EH (cell line): ENCODE results near the gene LRTM2.
A peak's percentile ranks its signal among the peaks of the same experiment; 100 is the strongest.

Experiments used
- DNase-seq: peaks from one replicate; pipeline ENCODE4 v3.0.0-alpha.2; 2015; ENCODE audit warnings: low read depth

The LRTM2 gene

GRCh38 chr12:1842905-1843640 is 22.7 kb downstream of the LRTM2 start:
- DNase-seq: no peak

- no peak for DNase-seq
These were observed 23.3 kb downstream of the LRTM2 start for GRCh38 chr12:1843641-1844005.

- DNase-seq: no peak
These were observed 23.9 kb downstream of the LRTM2 start for GRCh38 chr12:1844223-1844622.

- DNase-seq: no peak
These were observed 24.5 kb downstream of the LRTM2 start for GRCh38 chr12:1844661-1845409.

- DNase-seq: no peak
These were observed 25.1 kb downstream of the LRTM2 start for GRCh38 chr12:1845427-1845826.

GRCh38 chr12:1845886-1846285 is 25.5 kb downstream of the LRTM2 start:
- no peak for DNase-seq

- no peak for DNase-seq
These were observed 26.3 kb downstream of the LRTM2 start for GRCh38 chr12:1846421-1847405.

GRCh38 chr12:1847411-1847810 is 27.0 kb downstream of the LRTM2 start:
- no peak for DNase-seq

- DNase-seq: no peak
These were observed 27.8 kb downstream of the LRTM2 start for GRCh38 chr12:1848146-1848545.

GRCh38 chr12:1848745-1849144 is 28.4 kb downstream of the LRTM2 start:
- DNase-seq: no peak

GRCh38 chr12:1851151-1851701 is 30.9 kb downstream of the LRTM2 start:
- DNase-seq: peak; percentile 65

GRCh38 chr12:1852076-1852475 is 31.7 kb downstream of the LRTM2 start:
- DNase-seq: no peak

GRCh38 chr12:1853716-1854115 is 33.4 kb downstream of the LRTM2 start:
- DNase-seq: no peak

- DNase-seq: no peak
These were observed 34.9 kb downstream of the LRTM2 start for GRCh38 chr12:1855241-1855640.

GRCh38 chr12:1857086-1857485 is 36.7 kb downstream of the LRTM2 start:
- no peak for DNase-seq

GRCh38 chr12:1857821-1858220 is 37.5 kb downstream of the LRTM2 start:
- DNase-seq: no peak

- no peak for DNase-seq
These were observed 38.1 kb downstream of the LRTM2 start for GRCh38 chr12:1858456-1858855.

GRCh38 chr12:1859643-1860042 is 39.3 kb downstream of the LRTM2 start:
- peak; percentile 79 for DNase-seq

GRCh38 chr12:1862973-1863372 is 42.6 kb downstream of the LRTM2 start:
- DNase-seq: no peak

- no peak for DNase-seq
These were observed 43.5 kb downstream of the LRTM2 start for GRCh38 chr12:1863823-1864222.

- no peak for DNase-seq
These were observed 44.1 kb downstream of the LRTM2 start for GRCh38 chr12:1864456-1864855.

- no peak for DNase-seq
These were observed 44.5 kb downstream of the LRTM2 start for GRCh38 chr12:1864867-1865266.
